ENCODE measurements around the gene INIP.

The INIP gene

DNA sequence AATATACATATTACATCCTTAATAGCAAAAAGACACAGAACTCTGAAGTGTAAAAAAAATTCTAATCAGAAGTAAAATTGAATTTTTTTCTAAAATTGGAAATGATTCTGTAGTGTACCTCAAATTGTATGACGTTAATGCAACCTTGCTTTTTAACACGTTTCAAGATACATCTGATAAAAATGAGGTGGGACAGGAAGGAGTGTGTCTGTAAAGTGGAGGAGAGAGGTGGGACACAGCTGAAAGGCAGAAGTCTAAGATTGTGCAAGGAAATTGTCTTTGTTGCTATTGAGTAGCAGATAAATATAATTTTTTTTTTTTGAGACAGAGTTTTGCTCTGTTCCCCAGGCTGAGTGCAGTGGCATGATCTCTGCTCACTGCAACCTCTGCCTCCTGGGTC, 17.0 kb upstream of the INIP start:
- no CpG with 5 or more reads among the region's 2 CpGs for WGBS (ENCODE audit: extremely low coverage, insufficient coverage, insufficient read length)
- H3K79me2 ChIP-seq (ENCODE audit: control insufficient read depth, insufficient read depth, low read length, poor library complexity), result no peaks in the 10 kb centered on the region
- no peak overlapping the region for H2AK5ac ChIP-seq (ENCODE audit: low read length)
- no peak overlapping the region for H3K9ac ChIP-seq (ENCODE audit: low read length)
- no peak overlapping the region for H3K18ac ChIP-seq (ENCODE audit: low read length)
- H3K9me3 ChIP-seq (ENCODE audit: insufficient read depth, low read depth, low read length), result no peaks in the 10 kb centered on the region
- H3K36me3 ChIP-seq (ENCODE audit: control insufficient read depth in 1 of 2, insufficient read depth in 2 of 2, low read length in 2 of 2), result no peaks in the 10 kb centered on the region
- no peak overlapping the region for H4K12ac ChIP-seq (ENCODE audit: low read depth, low read length)
- no peak overlapping the region for H3K14ac ChIP-seq (ENCODE audit: low read length)
- H2BK120ac ChIP-seq (ENCODE audit: insufficient read depth, low read length, poor library complexity), result no peak overlapping the region
- no peak overlapping the region for H3K4ac ChIP-seq (ENCODE audit: low read depth, low read length)
- no peaks in the 10 kb centered on the region for H3K4me1 ChIP-seq (ENCODE audit: control insufficient read depth in 1 of 2, insufficient read depth in 2 of 2, low read length in 2 of 2)
- no peaks in the 10 kb centered on the region for H3K79me1 ChIP-seq (ENCODE audit: low read length)
- H3K23ac ChIP-seq (ENCODE audit: low read length), result no peak overlapping the region
- DNase-seq, result no peak
- no peak overlapping the region for H4K91ac ChIP-seq (ENCODE audit: low read depth, low read length)
- H3K27ac ChIP-seq (ENCODE audit: low read depth, low read length), result no peak overlapping the region
- no peak overlapping the region for H2BK5ac ChIP-seq (ENCODE audit: low read depth, low read length, poor library complexity)
- no peak overlapping the region for H4K8ac ChIP-seq (ENCODE audit: low read depth, low read length)
- H2BK12ac ChIP-seq (ENCODE audit: low read length), result no peak overlapping the region
- no peak overlapping the region for H3K4me2 ChIP-seq (ENCODE audit: low read length)
- no peaks in the 10 kb centered on the region for H3K27me3 ChIP-seq (ENCODE audit: insufficient read depth, low read length)
- H2AFZ ChIP-seq (ENCODE audit: insufficient read depth, low read length, poor library complexity), result no peak overlapping the region
- H3K4me3 ChIP-seq (ENCODE audit: low read depth, low read length), result no peak overlapping the region

- H4K8ac ChIP-seq (ENCODE audit: low read depth, low read length), result no peak overlapping the region
- no peaks in the 10 kb centered on the region for H3K4me1 ChIP-seq (ENCODE audit: control insufficient read depth in 1 of 2, insufficient read depth in 2 of 2, low read length in 2 of 2)
- H3K36me3 ChIP-seq (ENCODE audit: control insufficient read depth in 1 of 2, insufficient read depth in 2 of 2, low read length in 2 of 2), result no peaks in the 10 kb centered on the region
- H3K23ac ChIP-seq (ENCODE audit: low read length), result no peak overlapping the region
- H3K9me3 ChIP-seq (ENCODE audit: insufficient read depth, low read depth, low read length), result no peaks in the 10 kb centered on the region
- no peak overlapping the region for H4K91ac ChIP-seq (ENCODE audit: low read depth, low read length)
- no CpG with 5 or more reads among the region's 7 CpGs for WGBS (ENCODE audit: extremely low coverage, insufficient coverage, insufficient read length)
- no peaks in the 10 kb centered on the region for H3K79me1 ChIP-seq (ENCODE audit: low read length)
- no peak overlapping the region for H3K27ac ChIP-seq (ENCODE audit: low read depth, low read length)
- no peak overlapping the region for H3K4ac ChIP-seq (ENCODE audit: low read depth, low read length)
- H3K79me2 ChIP-seq (ENCODE audit: control insufficient read depth, insufficient read depth, low read length, poor library complexity), result no peaks in the 10 kb centered on the region
- no peak overlapping the region for H3K9ac ChIP-seq (ENCODE audit: low read length)
- no peak overlapping the region for H2BK5ac ChIP-seq (ENCODE audit: low read depth, low read length, poor library complexity)
- H2BK120ac ChIP-seq (ENCODE audit: insufficient read depth, low read length, poor library complexity), result no peak overlapping the region
- H4K12ac ChIP-seq (ENCODE audit: low read depth, low read length), result no peak overlapping the region
- no peaks in the 10 kb centered on the region for H3K27me3 ChIP-seq (ENCODE audit: insufficient read depth, low read length)
- H3K18ac ChIP-seq (ENCODE audit: low read length), result no peak overlapping the region
- H2BK12ac ChIP-seq (ENCODE audit: low read length), result no peak overlapping the region
- no peak overlapping the region for H3K4me3 ChIP-seq (ENCODE audit: low read depth, low read length)
- DNase-seq, result no peak
- H2AFZ ChIP-seq (ENCODE audit: insufficient read depth, low read length, poor library complexity), result no peak overlapping the region
- H3K14ac ChIP-seq (ENCODE audit: low read length), result no peak overlapping the region
- H2AK5ac ChIP-seq (ENCODE audit: low read length), result no peak overlapping the region
- no peak overlapping the region for H3K4me2 ChIP-seq (ENCODE audit: low read length)
Measured at GRCh38 chr9:112731971-112732370, 14.1 kb upstream of the INIP start.

GRCh38 chr9:112728401-112728800, 10.5 kb upstream of the INIP start:
- DNase-seq, result no peak
- Histone ChIP-seq H2BK12ac (ENCODE audit: low read length) (no peak overlapping the region), H3K79me2 (ENCODE audit: control insufficient read depth, insufficient read depth, low read length, poor library complexity) (no peaks in the 10 kb centered on the region), H3K36me3 (ENCODE audit: control insufficient read depth in 1 of 2, insufficient read depth in 2 of 2, low read length in 2 of 2) (no peaks in the 10 kb centered on the region), H2AK5ac (ENCODE audit: low read length) (no peak overlapping the region), H3K18ac (ENCODE audit: low read length) (no peak overlapping the region), H3K4ac (ENCODE audit: low read depth, low read length) (no peak overlapping the region), H4K91ac (ENCODE audit: low read depth, low read length) (no peak overlapping the region), H3K9ac (ENCODE audit: low read length) (no peak overlapping the region), H4K12ac (ENCODE audit: low read depth, low read length) (no peak overlapping the region), H3K4me2 (ENCODE audit: low read length) (no peak overlapping the region), H3K27me3 (ENCODE audit: insufficient read depth, low read length) (no peaks in the 10 kb centered on the region), H3K4me1 (ENCODE audit: control insufficient read depth in 1 of 2, insufficient read depth in 2 of 2, low read length in 2 of 2) (no peaks in the 10 kb centered on the region), H2AFZ (ENCODE audit: insufficient read depth, low read length, poor library complexity) (no peak overlapping the region), H4K8ac (ENCODE audit: low read depth, low read length) (no peak overlapping the region), H3K27ac (ENCODE audit: low read depth, low read length) (no peak overlapping the region), H3K9me3 (ENCODE audit: insufficient read depth, low read depth, low read length) (no peaks in the 10 kb centered on the region), H3K79me1 (ENCODE audit: low read length) (no peaks in the 10 kb centered on the region), H2BK120ac (ENCODE audit: insufficient read depth, low read length, poor library complexity) (no peak overlapping the region), H3K14ac (ENCODE audit: low read length) (no peak overlapping the region), H3K4me3 (ENCODE audit: low read depth, low read length) (no peak overlapping the region), H2BK5ac (ENCODE audit: low read depth, low read length, poor library complexity) (no peak overlapping the region), H3K23ac (ENCODE audit: low read length) (no peak overlapping the region)
- WGBS (ENCODE audit: extremely low coverage, insufficient coverage, insufficient read length), result no CpG with 5 or more reads among the region's 2 CpGs

GRCh38 chr9:112726428-112726827, 8.5 kb upstream of the INIP start:
- Histone ChIP-seq H3K27me3 (ENCODE audit: insufficient read depth, low read length) (no peaks in the 10 kb centered on the region), H2BK12ac (ENCODE audit: low read length) (no peak overlapping the region), H2AFZ (ENCODE audit: insufficient read depth, low read length, poor library complexity) (no peak overlapping the region), H2BK120ac (ENCODE audit: insufficient read depth, low read length, poor library complexity) (no peak overlapping the region), H3K36me3 (ENCODE audit: control insufficient read depth in 1 of 2, insufficient read depth in 2 of 2, low read length in 2 of 2) (no peaks in the 10 kb centered on the region), H3K14ac (ENCODE audit: low read length) (no peak overlapping the region), H3K79me2 (ENCODE audit: control insufficient read depth, insufficient read depth, low read length, poor library complexity) (no peaks in the 10 kb centered on the region), H4K91ac (ENCODE audit: low read depth, low read length) (no peak overlapping the region), H3K23ac (ENCODE audit: low read length) (no peak overlapping the region), H4K8ac (ENCODE audit: low read depth, low read length) (no peak overlapping the region), H4K12ac (ENCODE audit: low read depth, low read length) (no peak overlapping the region), H3K9me3 (ENCODE audit: insufficient read depth, low read depth, low read length) (no peaks in the 10 kb centered on the region), H3K79me1 (ENCODE audit: low read length) (no peaks in the 10 kb centered on the region), H2AK5ac (ENCODE audit: low read length) (no peak overlapping the region), H3K27ac (ENCODE audit: low read depth, low read length) (no peak overlapping the region), H3K18ac (ENCODE audit: low read length) (no peak overlapping the region), H3K4ac (ENCODE audit: low read depth, low read length) (no peak overlapping the region), H3K4me1 (ENCODE audit: control insufficient read depth in 1 of 2, insufficient read depth in 2 of 2, low read length in 2 of 2) (no peaks in the 10 kb centered on the region), H3K4me2 (ENCODE audit: low read length) (no peak overlapping the region), H3K4me3 (ENCODE audit: low read depth, low read length) (no peak overlapping the region), H3K9ac (ENCODE audit: low read length) (no peak overlapping the region), H2BK5ac (ENCODE audit: low read depth, low read length, poor library complexity) (no peak overlapping the region)
- no CpG with 5 or more reads among the region's 4 CpGs for WGBS (ENCODE audit: extremely low coverage, insufficient coverage, insufficient read length)
- DNase-seq, result no peak
